Thoracic aorta (tissue), 2 donors: ENCODE measurements around the gene LRP1-AS. TPM values are rescaled to one million over a fixed set of nuclear protein-coding genes. Genes with fewer than 3 reads are reported as not detected.

Experiments used
- ATAC-seq: fragments of 150-250 bp; one replicate; pipeline ENCODE4 v1.8.0; 2017; ENCODE audit warnings: low read depth; ENCODE audit not compliant: insufficient number of reproducible peaks, low FRiP score
- DNase-seq: peaks from one replicate; pipeline ENCODE4 v3.0.0-alpha.2; 2020; ENCODE audit warnings: low spot score
- H3K27ac ChIP-seq, 2 donors: fragments of 200-600 bp; sonication (generic); 1 replicate in 1 of 2; 2 replicates in 1 of 2; pipeline ENCODE4 v1.5.1; 2016; ENCODE audit warnings: mild to moderate bottlenecking in 2 of 2, moderate library complexity in 2 of 2
- H3K27me3 ChIP-seq: fragments of 200-600 bp; sonication (generic); replicated peaks from 2 replicates; pipeline ENCODE4 v1.6.0; 2016; ENCODE audit warnings: mild to moderate bottlenecking; ENCODE audit not compliant: insufficient read depth
- H3K36me3 ChIP-seq: fragments of 200-600 bp; sonication (generic); one replicate; pipeline ENCODE4 v1.5.1; 2016
- H3K4me1 ChIP-seq, 2 donors: fragments of 200-600 bp; sonication (generic); 1 replicate in 1 of 2; 2 replicates in 1 of 2; pipeline versions ENCODE4 v1.5.1 to v1.6.0; 2016; ENCODE audit warnings: low read depth in 2 of 2, mild to moderate bottlenecking in 1 of 2; ENCODE audit not compliant: control insufficient read depth in 1 of 2
- H3K4me3 ChIP-seq: fragments of 200-600 bp; sonication (generic); 2 replicates; pipeline ENCODE4 v1.5.1; 2016; ENCODE audit warnings: mild to moderate bottlenecking
- H3K9me3 ChIP-seq: fragments of 200-600 bp; sonication (generic); 2 replicates; pipeline ENCODE4 v1.5.1; 2016
- total RNA-seq, 2 donors: library from RNA; depleted of rRNA; stranded (reverse); fragments of >200 nt; gene quantifications; one replicate each; pipeline versions ENCODE4 v1.1.0 to v1.2.3, GENCODE V29; 2016
- TF ChIP-seq, protein P1 (sequence below): fragments of 200-600 bp; sonication (generic); IDR thresholded peaks from one replicate; pipeline ENCODE4 v1.5.1; 2019; ENCODE audit warnings: antibody characterized with exemption

The LRP1-AS gene
- total RNA-seq, 2 donors from 2014 or later: not detected

DNA sequence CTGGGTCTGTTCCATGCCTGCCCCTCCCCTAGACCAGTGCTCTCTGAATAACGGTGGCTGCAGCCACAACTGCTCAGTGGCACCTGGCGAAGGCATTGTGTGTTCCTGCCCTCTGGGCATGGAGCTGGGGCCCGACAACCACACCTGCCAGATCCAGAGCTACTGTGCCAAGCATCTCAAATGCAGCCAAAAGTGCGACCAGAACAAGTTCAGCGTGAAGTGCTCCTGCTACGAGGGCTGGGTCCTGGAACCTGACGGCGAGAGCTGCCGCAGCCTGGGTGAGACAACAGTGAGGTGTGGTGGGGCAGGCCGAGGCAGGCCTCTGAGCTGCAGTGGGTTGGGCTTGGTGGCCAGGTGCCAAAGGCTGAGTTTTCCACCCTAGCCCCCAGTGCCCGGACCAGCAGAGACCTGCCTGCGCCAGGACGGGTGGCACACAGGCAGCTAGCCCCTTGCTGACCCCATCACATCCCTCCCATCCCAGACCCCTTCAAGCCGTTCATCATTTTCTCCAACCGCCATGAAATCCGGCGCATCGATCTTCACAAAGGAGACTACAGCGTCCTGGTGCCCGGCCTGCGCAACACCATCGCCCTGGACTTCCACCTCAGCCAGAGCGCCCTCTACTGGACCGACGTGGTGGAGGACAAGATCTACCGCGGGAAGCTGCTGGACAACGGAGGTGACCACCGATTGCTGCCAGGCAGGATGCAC, 28.2 kb upstream of the LRP1-AS start:
- TF ChIP-seq, protein P1, sequence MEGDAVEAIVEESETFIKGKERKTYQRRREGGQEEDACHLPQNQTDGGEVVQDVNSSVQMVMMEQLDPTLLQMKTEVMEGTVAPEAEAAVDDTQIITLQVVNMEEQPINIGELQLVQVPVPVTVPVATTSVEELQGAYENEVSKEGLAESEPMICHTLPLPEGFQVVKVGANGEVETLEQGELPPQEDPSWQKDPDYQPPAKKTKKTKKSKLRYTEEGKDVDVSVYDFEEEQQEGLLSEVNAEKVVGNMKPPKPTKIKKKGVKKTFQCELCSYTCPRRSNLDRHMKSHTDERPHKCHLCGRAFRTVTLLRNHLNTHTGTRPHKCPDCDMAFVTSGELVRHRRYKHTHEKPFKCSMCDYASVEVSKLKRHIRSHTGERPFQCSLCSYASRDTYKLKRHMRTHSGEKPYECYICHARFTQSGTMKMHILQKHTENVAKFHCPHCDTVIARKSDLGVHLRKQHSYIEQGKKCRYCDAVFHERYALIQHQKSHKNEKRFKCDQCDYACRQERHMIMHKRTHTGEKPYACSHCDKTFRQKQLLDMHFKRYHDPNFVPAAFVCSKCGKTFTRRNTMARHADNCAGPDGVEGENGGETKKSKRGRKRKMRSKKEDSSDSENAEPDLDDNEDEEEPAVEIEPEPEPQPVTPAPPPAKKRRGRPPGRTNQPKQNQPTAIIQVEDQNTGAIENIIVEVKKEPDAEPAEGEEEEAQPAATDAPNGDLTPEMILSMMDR: peak; percentile 90
- H3K36me3 ChIP-seq: peaks cover 79% of the 10 kb centered on the region
- DNase-seq (peak; percentile 62), ATAC-seq (peak; percentile 43)
- H3K4me3 ChIP-seq: no peak overlapping the region
- H3K9me3 ChIP-seq: no peaks in the 10 kb centered on the region
- H3K27ac ChIP-seq: peak overlapping the region; percentile 31 to 38
- no peaks in the 10 kb centered on the region for H3K27me3 ChIP-seq
- peaks cover 0 to 28% of the 10 kb centered on the region in 2 donors for H3K4me1 ChIP-seq

DNA sequence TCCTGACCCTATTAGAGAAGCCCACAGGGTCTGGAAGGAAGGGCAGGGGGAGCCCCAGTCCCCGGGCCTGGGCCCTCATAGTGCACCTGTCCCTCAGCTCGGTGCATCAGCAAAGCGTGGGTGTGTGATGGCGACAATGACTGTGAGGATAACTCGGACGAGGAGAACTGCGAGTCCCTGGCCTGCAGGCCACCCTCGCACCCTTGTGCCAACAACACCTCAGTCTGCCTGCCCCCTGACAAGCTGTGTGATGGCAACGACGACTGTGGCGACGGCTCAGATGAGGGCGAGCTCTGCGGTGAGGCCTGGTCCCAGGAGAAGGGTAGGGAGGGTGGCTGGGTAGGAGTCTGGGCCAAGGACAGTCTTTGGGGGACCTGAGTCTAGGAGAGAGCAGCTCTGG, 26.3 kb upstream of the LRP1-AS start:
- Histone ChIP-seq H3K4me3 (no peak overlapping the region), H3K4me1 (peaks cover 0 to 29% of the 10 kb centered on the region in 2 donors), H3K27ac (no peak overlapping the region), H3K36me3 (peaks cover 77% of the 10 kb centered on the region), H3K27me3 (no peaks in the 10 kb centered on the region), H3K9me3 (no peaks in the 10 kb centered on the region)
- ATAC-seq: no peak
- TF ChIP-seq, protein P1: no peak
- DNase-seq: no peak

DNA sequence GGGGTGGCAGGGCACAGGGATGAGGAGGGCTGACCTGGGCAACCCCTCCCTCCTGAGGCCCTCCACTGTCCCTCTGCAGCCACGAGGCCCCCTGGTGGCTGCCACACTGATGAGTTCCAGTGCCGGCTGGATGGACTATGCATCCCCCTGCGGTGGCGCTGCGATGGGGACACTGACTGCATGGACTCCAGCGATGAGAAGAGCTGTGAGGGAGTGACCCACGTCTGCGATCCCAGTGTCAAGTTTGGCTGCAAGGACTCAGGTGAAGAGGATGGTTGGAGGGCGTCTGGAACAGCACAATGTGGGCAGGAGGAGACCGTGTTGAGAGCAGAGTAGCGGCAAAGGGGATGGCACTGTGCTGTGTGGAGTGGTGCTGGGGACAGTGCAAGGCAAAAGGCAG, 25.7 kb upstream of the LRP1-AS start:
- ATAC-seq (no peak), DNase-seq (no peak)
- H3K4me3 ChIP-seq: no peak overlapping the region
- H3K27me3 ChIP-seq: no peaks in the 10 kb centered on the region
- H3K9me3 ChIP-seq: no peaks in the 10 kb centered on the region
- H3K27ac ChIP-seq: peak overlapping the region in 1 of 2 donors; percentile 13
- TF ChIP-seq, protein P1: peak; percentile 54
- H3K4me1 ChIP-seq: peaks cover 0 to 29% of the 10 kb centered on the region in 2 donors
- peaks cover 77% of the 10 kb centered on the region for H3K36me3 ChIP-seq

DNA sequence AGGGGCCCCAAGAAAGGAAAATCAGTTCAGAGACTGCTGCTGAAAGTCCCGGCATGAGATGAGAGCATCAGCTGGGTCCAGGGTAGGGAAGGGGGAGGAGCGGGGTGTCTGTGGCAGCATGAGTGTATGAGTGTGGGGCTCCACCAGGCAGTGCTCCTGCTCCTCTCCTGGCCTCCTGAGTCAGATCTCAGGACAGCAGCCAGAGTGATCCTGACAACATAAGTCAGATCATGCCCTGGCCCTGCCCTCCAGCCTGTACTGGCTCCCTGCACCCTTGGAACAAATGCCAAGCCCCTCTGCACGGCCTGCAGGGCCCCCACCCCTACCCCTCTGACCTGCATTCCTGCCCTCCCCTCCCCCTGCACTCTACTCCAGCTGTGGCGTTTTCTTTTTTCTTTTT, 24.2 kb upstream of the LRP1-AS start:
- TF ChIP-seq, protein P1: no peak
- Histone ChIP-seq H3K4me3 (no peak overlapping the region), H3K27ac (peak overlapping the region in 1 of 2 donors; percentile 38), H3K9me3 (no peaks in the 10 kb centered on the region), H3K4me1 (peaks cover 0 to 29% of the 10 kb centered on the region in 2 donors), H3K36me3 (peaks cover 77% of the 10 kb centered on the region), H3K27me3 (no peaks in the 10 kb centered on the region)
- no peak for ATAC-seq
- no peak for DNase-seq

DNA sequence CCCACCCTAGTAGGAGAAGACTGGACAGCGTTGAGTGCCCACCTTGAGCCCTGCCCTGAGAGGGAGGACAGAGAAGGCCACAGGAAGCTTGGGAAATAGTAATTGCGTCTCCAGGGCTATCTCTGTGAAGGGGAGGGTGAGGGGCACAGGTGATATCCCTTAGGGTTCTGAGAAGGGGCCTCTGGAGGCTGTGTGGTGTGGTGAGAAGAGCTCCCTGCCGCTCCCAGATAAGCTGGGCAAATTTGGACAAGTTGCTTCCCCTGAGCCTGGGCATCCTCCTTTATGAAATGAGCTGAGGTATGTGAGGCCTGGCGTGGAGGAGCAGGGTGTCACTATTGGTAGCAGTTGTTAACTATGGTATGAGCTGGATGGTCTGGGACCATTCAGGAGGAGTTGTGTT, 23.5 kb upstream of the LRP1-AS start:
- Histone ChIP-seq H3K27ac (peak overlapping the region in 1 of 2 donors; percentile 38), H3K27me3 (no peaks in the 10 kb centered on the region), H3K36me3 (peaks cover 77% of the 10 kb centered on the region), H3K9me3 (no peaks in the 10 kb centered on the region), H3K4me1 (peaks cover 0 to 29% of the 10 kb centered on the region in 2 donors), H3K4me3 (no peak overlapping the region)
- TF ChIP-seq, protein P1: no peak
- no peak for ATAC-seq
- DNase-seq: no peak
